NCI-H2081 (cell line): ENCODE results near the gene TRNAU1AP.

ENCODE experiments used
- DNase-seq, 2 experiments: peaks; one replicate each; lab custom pipeline; 2025; lab: John Stamatoyannopoulos, UW

The TRNAU1AP gene

GRCh38 chr1:28604962-28605361 is 52.1 kb downstream of the TRNAU1AP start:
- DNase-seq: no peak

- no peak for DNase-seq
Observed at GRCh38 chr1:28606771-28607170, 53.9 kb downstream of the TRNAU1AP start.

GRCh38 chr1:28613175-28613574 is 60.3 kb downstream of the TRNAU1AP start:
- no peak for DNase-seq
